ENCODE measurements around the gene DIAPH3. TPM values are rescaled to one million over a fixed set of nuclear protein-coding genes. Genes with fewer than 3 reads are reported as not detected.

Gene DIAPH3
- total RNA-seq, 1 donor from 2014 or later = 4.6 TPM

DNA sequence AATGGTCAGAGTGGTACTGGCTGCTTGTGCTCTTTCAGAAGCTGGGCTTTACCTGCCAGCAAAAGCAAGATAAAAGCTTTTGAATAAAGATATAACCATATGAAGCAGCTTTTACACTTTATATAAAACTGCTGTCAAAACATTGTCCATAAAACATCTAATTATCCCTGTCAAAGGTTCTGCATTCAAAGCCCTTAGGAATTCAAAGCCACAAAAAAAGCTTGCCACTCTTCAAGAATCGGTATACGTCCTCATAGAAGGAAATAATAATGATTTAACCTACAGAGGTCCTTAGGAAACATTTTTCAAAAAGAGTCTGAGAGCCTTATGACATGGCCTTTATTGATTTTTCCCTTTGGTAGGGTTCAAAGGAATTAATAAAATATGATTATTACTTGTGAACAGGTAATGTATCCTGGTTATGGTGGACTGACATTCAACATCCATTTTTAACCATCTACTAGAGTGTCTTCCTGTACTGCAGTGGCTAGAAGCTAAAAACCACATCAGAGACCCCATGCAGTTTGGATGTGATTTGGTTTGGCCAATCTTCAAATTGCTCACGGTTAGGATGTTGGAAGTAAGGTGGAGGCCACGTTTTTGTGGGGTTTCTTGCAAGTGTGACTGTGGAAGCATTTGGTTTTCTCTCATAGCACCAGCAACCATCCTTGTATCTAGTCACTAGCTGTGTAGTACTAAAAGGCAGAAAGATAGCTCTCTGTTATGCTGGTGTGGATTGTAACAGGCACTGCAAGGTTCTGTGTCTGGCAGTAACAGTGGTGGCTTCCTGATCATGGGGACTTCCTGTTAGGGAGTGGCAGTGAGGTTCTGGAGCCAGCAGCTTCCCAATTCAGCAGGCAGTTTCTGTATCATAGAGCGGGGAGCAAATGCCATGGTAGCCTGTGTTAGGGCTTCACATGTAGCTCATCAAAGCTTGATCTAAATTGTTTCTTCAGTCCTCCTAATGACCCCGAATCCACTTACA is 441.5 kb downstream of the DIAPH3 start:
- Histone ChIP-seq H3K36me3 (no peaks in the 10 kb centered on the region), H3K4me3 (no peak overlapping the region), H3K27me3 (no peaks in the 10 kb centered on the region), H3K9me3 (no peaks in the 10 kb centered on the region), H3K27ac (no peak overlapping the region), H3K4me1 (no peaks in the 10 kb centered on the region)
- intact Hi-C loops (cut with DNase I) = no loop called here
- TF ChIP-seq, protein P1, sequence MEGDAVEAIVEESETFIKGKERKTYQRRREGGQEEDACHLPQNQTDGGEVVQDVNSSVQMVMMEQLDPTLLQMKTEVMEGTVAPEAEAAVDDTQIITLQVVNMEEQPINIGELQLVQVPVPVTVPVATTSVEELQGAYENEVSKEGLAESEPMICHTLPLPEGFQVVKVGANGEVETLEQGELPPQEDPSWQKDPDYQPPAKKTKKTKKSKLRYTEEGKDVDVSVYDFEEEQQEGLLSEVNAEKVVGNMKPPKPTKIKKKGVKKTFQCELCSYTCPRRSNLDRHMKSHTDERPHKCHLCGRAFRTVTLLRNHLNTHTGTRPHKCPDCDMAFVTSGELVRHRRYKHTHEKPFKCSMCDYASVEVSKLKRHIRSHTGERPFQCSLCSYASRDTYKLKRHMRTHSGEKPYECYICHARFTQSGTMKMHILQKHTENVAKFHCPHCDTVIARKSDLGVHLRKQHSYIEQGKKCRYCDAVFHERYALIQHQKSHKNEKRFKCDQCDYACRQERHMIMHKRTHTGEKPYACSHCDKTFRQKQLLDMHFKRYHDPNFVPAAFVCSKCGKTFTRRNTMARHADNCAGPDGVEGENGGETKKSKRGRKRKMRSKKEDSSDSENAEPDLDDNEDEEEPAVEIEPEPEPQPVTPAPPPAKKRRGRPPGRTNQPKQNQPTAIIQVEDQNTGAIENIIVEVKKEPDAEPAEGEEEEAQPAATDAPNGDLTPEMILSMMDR (IDR thresholded peaks at IDR 0.05) = no peak
- ATAC-seq (peak; percentile 54), DNase-seq (no peak)

DNA sequence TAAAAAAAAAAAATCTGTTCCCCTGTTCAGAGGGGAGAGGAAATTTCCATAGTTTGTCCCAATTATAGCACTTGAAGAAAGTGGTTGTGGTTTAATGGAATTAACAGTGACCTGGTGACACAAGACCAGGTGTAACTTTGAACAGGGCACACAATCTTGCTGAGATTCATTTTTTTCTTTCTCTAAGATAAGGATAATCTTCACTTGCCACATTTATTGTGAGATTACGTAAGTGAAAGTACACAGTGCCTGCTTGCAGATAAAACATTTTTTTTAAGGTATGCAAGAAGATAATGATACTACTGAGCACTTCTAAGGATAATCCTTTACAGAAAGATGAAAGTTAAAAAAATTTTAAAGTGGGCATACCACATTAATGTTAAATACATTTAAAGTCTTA is 448.1 kb downstream of the DIAPH3 start:
- no peaks in the 10 kb centered on the region for H3K36me3 ChIP-seq
- intact Hi-C loops (cut with DNase I) = no loop called here
- no peaks in the 10 kb centered on the region for H3K9me3 ChIP-seq
- H3K4me1 ChIP-seq = no peaks in the 10 kb centered on the region
- TF ChIP-seq, protein P1 (IDR thresholded peaks at IDR 0.05) = no peak
- no peak overlapping the region for H3K4me3 ChIP-seq
- no peak overlapping the region for H3K27ac ChIP-seq
- ATAC-seq (no peak), DNase-seq (no peak)
- H3K27me3 ChIP-seq = no peaks in the 10 kb centered on the region

DNA sequence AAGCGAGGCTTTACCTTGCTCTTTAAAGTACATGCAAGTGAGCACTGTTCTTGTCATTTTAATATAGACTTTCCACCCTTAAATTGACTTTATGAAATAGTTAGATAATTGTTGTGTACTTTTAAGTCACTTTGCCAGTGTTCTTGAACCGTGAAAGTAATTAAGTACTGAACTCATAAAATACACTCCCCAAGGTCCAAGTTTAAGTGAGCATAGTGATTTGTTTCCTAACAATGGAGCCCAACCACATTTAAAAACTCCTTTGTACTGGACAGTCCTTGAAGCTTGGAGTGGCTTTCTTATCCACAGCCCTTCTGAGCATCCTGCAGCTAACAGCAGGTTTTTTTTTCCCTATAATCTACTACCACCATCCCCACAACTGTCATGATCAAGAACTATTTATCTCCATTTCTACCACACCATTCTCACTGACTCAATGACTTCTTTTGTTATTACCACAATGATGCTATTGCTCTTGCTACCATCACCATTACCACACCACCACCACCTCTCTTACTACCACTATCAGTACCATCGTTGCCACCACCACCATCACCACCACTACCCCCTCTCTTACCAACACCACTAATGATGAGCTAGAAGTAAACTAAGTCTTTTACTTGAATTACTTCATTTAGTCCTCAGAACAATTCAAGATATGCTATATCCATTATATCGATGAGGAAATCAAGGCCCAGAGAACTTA is 452.6 kb downstream of the DIAPH3 start:
- intact Hi-C loops (cut with DNase I) = no loop called here
- H3K4me1 ChIP-seq = no peaks in the 10 kb centered on the region
- H3K36me3 ChIP-seq = no peaks in the 10 kb centered on the region
- H3K4me3 ChIP-seq = no peak overlapping the region
- DNase-seq = no peak
- no peak overlapping the region for H3K27ac ChIP-seq
- H3K9me3 ChIP-seq = no peaks in the 10 kb centered on the region
- no peaks in the 10 kb centered on the region for H3K27me3 ChIP-seq
- TF ChIP-seq, protein P1 (IDR thresholded peaks at IDR 0.05) = no peak
- no peak for ATAC-seq

DNA sequence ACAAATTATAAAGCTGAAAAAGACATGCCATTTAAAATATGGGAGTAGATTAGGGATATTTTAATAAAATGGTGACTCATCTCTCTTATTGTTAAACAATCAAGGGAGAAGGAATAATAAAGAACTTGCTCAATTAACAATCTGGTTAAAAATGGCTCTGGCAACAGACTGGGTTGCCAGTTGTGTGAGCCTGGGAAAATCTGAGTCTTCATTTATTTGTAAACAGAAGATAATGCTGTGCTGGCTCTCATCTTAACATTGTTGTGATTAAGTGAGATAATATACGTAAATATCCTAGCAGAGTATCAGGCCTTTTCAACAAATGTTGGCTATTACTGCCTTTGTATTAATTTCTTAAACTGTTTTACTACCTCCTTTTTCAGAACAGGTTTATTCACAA is 453.3 kb downstream of the DIAPH3 start:
- Histone ChIP-seq H3K4me3 (no peak overlapping the region), H3K27me3 (no peaks in the 10 kb centered on the region), H3K4me1 (no peaks in the 10 kb centered on the region), H3K27ac (no peak overlapping the region), H3K9me3 (no peaks in the 10 kb centered on the region), H3K36me3 (no peaks in the 10 kb centered on the region)
- DNase-seq (no peak), ATAC-seq (no peak)
- intact Hi-C loops (cut with DNase I) = no loop called here
- TF ChIP-seq, protein P1 (IDR thresholded peaks at IDR 0.05) = no peak

DNA sequence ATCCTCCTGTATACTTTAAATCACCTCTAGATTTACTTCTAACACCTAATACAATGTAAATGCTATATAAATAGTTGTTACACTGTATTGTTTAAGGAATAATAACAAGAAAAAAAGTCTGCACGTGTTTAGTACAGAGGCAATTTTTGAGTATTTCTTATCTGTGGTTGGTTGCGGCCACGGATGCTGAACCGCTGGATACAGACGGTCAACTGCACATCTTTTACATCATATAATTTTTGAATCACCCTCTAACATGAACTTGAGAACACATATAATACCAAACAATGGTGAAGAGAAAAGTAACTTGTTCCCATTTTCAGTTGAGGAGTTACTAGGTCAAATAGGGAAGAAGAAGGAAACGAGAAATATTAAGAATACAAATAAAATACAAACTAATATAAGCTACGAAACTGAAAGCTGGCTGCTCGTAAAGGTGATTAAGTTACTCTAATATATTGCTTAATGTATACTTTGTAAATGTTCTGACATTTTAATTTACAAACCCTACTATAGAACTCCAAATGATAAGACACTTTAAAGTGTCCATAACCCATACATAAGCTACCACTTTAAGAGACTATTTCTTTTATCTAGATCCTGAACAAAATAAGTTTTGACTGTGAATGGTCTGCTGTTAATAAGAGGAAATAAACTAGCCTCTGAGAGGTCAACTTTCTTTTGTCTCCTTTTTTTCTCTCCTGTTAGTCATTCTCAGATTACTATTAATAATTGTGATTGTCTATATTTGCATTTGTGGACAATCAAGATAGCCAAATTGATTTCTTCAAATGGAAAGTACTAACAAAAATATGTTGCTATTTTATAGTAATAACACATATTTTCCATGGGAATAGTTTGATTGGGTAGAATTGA is 457.4 kb downstream of the DIAPH3 start:
- intact Hi-C loops (cut with DNase I) = no loop called here
- H3K27ac ChIP-seq = no peak overlapping the region
- DNase-seq = no peak
- TF ChIP-seq, protein P1 (IDR thresholded peaks at IDR 0.05) = no peak
- H3K9me3 ChIP-seq = no peaks in the 10 kb centered on the region
- no peak overlapping the region for H3K4me3 ChIP-seq
- no peak for ATAC-seq
- H3K4me1 ChIP-seq = no peaks in the 10 kb centered on the region
- H3K36me3 ChIP-seq = no peaks in the 10 kb centered on the region
- no peaks in the 10 kb centered on the region for H3K27me3 ChIP-seq

All from upper lobe of right lung (tissue), 1 donor.